H9 (cell line): Measurements from ENCODE around the gene MFN2. TPM values are rescaled to one million over a fixed set of nuclear protein-coding genes. Genes with fewer than 3 reads are reported as not detected.

Experiments used
- DNase-seq: peaks from one replicate; pipeline ENCODE4 v3.0.0-alpha.2; 2017
- H2AFZ ChIP-seq: one replicate; pipeline ENCODE4 v1.6.1; 2013; ENCODE audit warnings: mild to moderate bottlenecking, low read length, control low read depth, moderate library complexity
- H2AK5ac ChIP-seq: 2 replicates; pipeline ENCODE4 v1.6.1; 2013; ENCODE audit warnings: low read length, control low read depth, mixed read lengths; ENCODE audit not compliant: insufficient read length
- H2BK120ac ChIP-seq: one replicate; pipeline ENCODE4 v1.6.1; 2013; ENCODE audit warnings: low read depth, mild to moderate bottlenecking, low read length, control low read depth, inconsistent platforms; ENCODE audit not compliant: poor library complexity, severe bottlenecking
- H2BK12ac ChIP-seq: 2 replicates; pipeline ENCODE4 v1.6.1; 2013; ENCODE audit warnings: low read length, control low read depth, mixed read lengths, low read depth; ENCODE audit not compliant: insufficient read length
- H2BK15ac ChIP-seq: 2 replicates; pipeline ENCODE4 v1.6.1; 2013; ENCODE audit warnings: low read depth, low read length, control low read depth
- H2BK20ac ChIP-seq: one replicate; pipeline ENCODE4 v1.6.1; 2013; ENCODE audit warnings: low read depth, mild to moderate bottlenecking, low read length, control low read depth, inconsistent platforms; ENCODE audit not compliant: poor library complexity, severe bottlenecking
- H2BK5ac ChIP-seq: 2 replicates; pipeline ENCODE4 v1.6.1; 2013; ENCODE audit warnings: low read length, control low read depth, mixed read lengths; ENCODE audit not compliant: insufficient read length
- H3K14ac ChIP-seq: 2 replicates; pipeline ENCODE4 v1.6.1; 2013; ENCODE audit warnings: low read length, control low read depth; ENCODE audit not compliant: insufficient read depth
- H3K18ac ChIP-seq: 2 replicates; pipeline ENCODE4 v1.6.1; 2013; ENCODE audit warnings: low read depth, mild to moderate bottlenecking, mixed read lengths, low read length, control low read depth; ENCODE audit not compliant: insufficient read length
- H3K23ac ChIP-seq: 2 replicates; pipeline ENCODE4 v1.6.1; 2013; ENCODE audit warnings: low read length, control low read depth, mixed read lengths, low read depth; ENCODE audit not compliant: insufficient read length
- H3K23me2 ChIP-seq: 2 replicates; pipeline ENCODE4 v1.6.1; 2013; ENCODE audit warnings: low read depth, mild to moderate bottlenecking, mixed read lengths, low read length, control low read depth; ENCODE audit not compliant: insufficient read length, poor library complexity, severe bottlenecking
- H3K27ac ChIP-seq: 2 replicates; pipeline ENCODE4 v1.5.1; 2013; ENCODE audit warnings: low read length, control low read depth, mixed read lengths, low read depth; ENCODE audit not compliant: insufficient read length
- H3K27me3 ChIP-seq: 2 replicates; pipeline ENCODE4 v1.6.1; 2013; ENCODE audit warnings: low read length, control low read depth, inconsistent platforms; ENCODE audit not compliant: insufficient read depth
- H3K4ac ChIP-seq: 2 replicates; pipeline ENCODE4 v1.6.1; 2013; ENCODE audit warnings: low read depth, mild to moderate bottlenecking, control low read depth, inconsistent platforms, low read length, moderate library complexity
- H3K4me1 ChIP-seq: 2 replicates; pipeline ENCODE4 v1.6.1; 2013; ENCODE audit warnings: low read length, control low read depth, inconsistent platforms; ENCODE audit not compliant: insufficient read depth
- H3K4me2 ChIP-seq: 2 replicates; pipeline ENCODE4 v1.6.1; 2013; ENCODE audit warnings: low read length, control low read depth, mixed read lengths; ENCODE audit not compliant: insufficient read length, insufficient read depth
- H3K56ac ChIP-seq: 2 replicates; pipeline ENCODE4 v1.6.1; 2013; ENCODE audit warnings: low read depth, mild to moderate bottlenecking, mixed read lengths, low read length, control low read depth; ENCODE audit not compliant: insufficient read length
- H3K79me1 ChIP-seq: 2 replicates; pipeline ENCODE4 v1.6.1; 2013; ENCODE audit warnings: low read depth, mild to moderate bottlenecking, moderate library complexity, low read length, control low read depth, inconsistent platforms; ENCODE audit not compliant: insufficient read depth, poor library complexity, severe bottlenecking
- H3K79me2 ChIP-seq: 2 replicates; pipeline ENCODE4 v1.6.1; 2013; ENCODE audit warnings: low read length, control low read depth, inconsistent platforms; ENCODE audit not compliant: insufficient read depth
- H3K9ac ChIP-seq: 2 replicates; pipeline ENCODE4 v1.6.1; 2013; ENCODE audit warnings: low read length, control low read depth, mixed read lengths; ENCODE audit not compliant: insufficient read length; ENCODE audit errors: extremely low read depth
- H3K9me3 ChIP-seq: one replicate; pipeline ENCODE4 v1.6.1; 2013; ENCODE audit warnings: low read depth, low read length, inconsistent platforms; ENCODE audit not compliant: control insufficient read depth
- H3T11ph ChIP-seq: one replicate; pipeline ENCODE4 v1.6.1; 2013; ENCODE audit warnings: mild to moderate bottlenecking, low read length, control low read depth, inconsistent platforms
- H4K20me1 ChIP-seq: one replicate; pipeline ENCODE4 v1.6.1; 2013; ENCODE audit not compliant: control insufficient read depth, insufficient read length, insufficient read depth
- H4K5ac ChIP-seq: 2 replicates; pipeline ENCODE4 v1.6.1; 2013; ENCODE audit warnings: low read depth, mild to moderate bottlenecking, mixed read lengths, low read length, control low read depth; ENCODE audit not compliant: insufficient read length
- H4K8ac ChIP-seq: replicated peaks from 2 replicates; pipeline ENCODE4 v1.6.1; 2013; ENCODE audit warnings: low read length, control low read depth, mixed read lengths, low read depth; ENCODE audit not compliant: insufficient read length
- H4K91ac ChIP-seq: 2 replicates; pipeline ENCODE4 v1.6.1; 2013; ENCODE audit warnings: low read depth, mild to moderate bottlenecking, moderate library complexity, mixed read lengths, low read length, control low read depth; ENCODE audit not compliant: insufficient read length
- H3K27ac Mint-ChIP-seq, 3 experiments: 2 replicates in 2 of 3; 3 replicates in 1 of 3; pipeline ENCODE4 v1.8.0; 2020 to 2021; ENCODE audit warnings: mixed read lengths in 3 of 3, mild to moderate bottlenecking in 1 of 3, moderate library complexity in 1 of 3
- H3K27me3 Mint-ChIP-seq: 2 replicates; pipeline ENCODE4 v1.8.0; 2021; ENCODE audit warnings: low read depth, mild to moderate bottlenecking, moderate library complexity, mixed read lengths
- H3K36me3 Mint-ChIP-seq, 3 experiments: 2 replicates in 2 of 3; 3 replicates in 1 of 3; pipeline ENCODE4 v1.8.0; 2020 to 2021; ENCODE audit warnings: low read depth in 3 of 3, mixed read lengths in 3 of 3; ENCODE audit not compliant: insufficient read depth in 1 of 3
- H3K4me1 Mint-ChIP-seq, 2 experiments: 2 replicates each; pipeline ENCODE4 v1.8.0; 2020; ENCODE audit warnings: mixed read lengths in 2 of 2
- H3K4me3 Mint-ChIP-seq, 2 experiments: 2 replicates in 1 of 2; 3 replicates in 1 of 2; pipeline ENCODE4 v1.8.0; 2020 to 2021; ENCODE audit warnings: mild to moderate bottlenecking in 2 of 2, mixed read lengths in 2 of 2, moderate library complexity in 1 of 2
- H3K9me3 Mint-ChIP-seq, 2 experiments: 2 replicates in 1 of 2; 3 replicates in 1 of 2; pipeline ENCODE4 v1.8.0; 2020; ENCODE audit warnings: mild to moderate bottlenecking in 2 of 2, mixed read lengths in 2 of 2, moderate library complexity in 1 of 2
- CTCF ChIP-seq: fragments of 200-600 bp; sonication (generic); conservative IDR thresholded peaks from 3 replicates; pipeline ENCODE4 v1.8.0; 2021; ENCODE audit warnings: antibody characterized with exemption, mild to moderate bottlenecking
- WGBS: extraction: QIAGEN DNeasy Blood & Tissue Kit; methylation state at CpG from one replicate; pipeline ENCODE4 v1.1.7; 2013; ENCODE audit warnings: missing lambda C conversion rate, low lambda C conversion rate, mixed read lengths; ENCODE audit not compliant: insufficient read length; ENCODE audit errors: extremely low coverage; 5-methylcytosine and 5-hydroxymethylcytosine counted together
- total RNA-seq: library from RNA; stranded (reverse); gene quantifications from 2 replicates; pipeline ENCODE4 v1.2.1, GENCODE V29; 2021

MFN2 gene
- total RNA-seq, 1 experiment from 2014 or later, result 61.4 TPM

- Histone ChIP-seq H2AK5ac (no peak overlapping the region), H4K91ac (no peak overlapping the region), H3K27ac (no peak overlapping the region), H3K4me2 (no peak overlapping the region), H3K23ac (no peak overlapping the region), H3K4me1 (no peaks in the 10 kb centered on the region), H2BK12ac (no peak overlapping the region), H3K27me3 (no peaks in the 10 kb centered on the region), H3K18ac (no peak overlapping the region), H3K79me2 (no peaks in the 10 kb centered on the region), H2BK20ac (no peak overlapping the region), H3K14ac (no peak overlapping the region), H4K8ac (no peak overlapping the region), H3T11ph (no peak overlapping the region), H4K20me1 (no peaks in the 10 kb centered on the region), H3K23me2 (no peaks in the 10 kb centered on the region), H3K4ac (no peak overlapping the region), H3K56ac (no peak overlapping the region), H3K9ac (no peak overlapping the region), H2BK120ac (no peak overlapping the region), H3K9me3 (no peaks in the 10 kb centered on the region), H3K79me1 (no peaks in the 10 kb centered on the region), H2AFZ (no peak overlapping the region), H2BK5ac (no peak overlapping the region), H2BK15ac (no peak overlapping the region), H4K5ac (no peak overlapping the region)
- no peak for DNase-seq
- H3K4me3 Mint-ChIP-seq, result no peak overlapping the region
- no peaks in the 10 kb centered on the region for H3K27me3 Mint-ChIP-seq
- H3K4me1 Mint-ChIP-seq, result no peaks in the 10 kb centered on the region
- peaks cover 47 to 83% (median 68%) of the 10 kb centered on the region in 3 experiments for H3K36me3 Mint-ChIP-seq
- WGBS, result no CpG with 5 or more reads among the region's 5 CpGs
- TF ChIP-seq CTCF, result no peak
- no peak overlapping the region for H3K27ac Mint-ChIP-seq
- H3K9me3 Mint-ChIP-seq, result no peaks in the 10 kb centered on the region
Measured at GRCh38 chr1:11997081-11997850, 17.0 kb downstream of the MFN2 start.
